HG02759 (cell line): ENCODE measurements around the gene ZSCAN16.

Source experiments
- ATAC-seq: cut with Tn5 transposase; IDR thresholded peaks from one replicate; pipeline ENCODE4 v1.9.1; 2021; ENCODE audit warnings: mild to moderate bottlenecking, moderate library complexity; ENCODE audit not compliant: unreplicated experiment

The ZSCAN16 gene

GRCh38 chr6:28167926-28168325 is 43.5 kb downstream of the ZSCAN16 start:
- ATAC-seq, result no peak

GRCh38 chr6:28171271-28171670 is 46.9 kb downstream of the ZSCAN16 start:
- ATAC-seq, result no peak

- no peak for ATAC-seq
These were observed 47.6 kb downstream of the ZSCAN16 start for GRCh38 chr6:28172006-28172405.

- ATAC-seq, result no peak
These were observed 52.0 kb downstream of the ZSCAN16 start for GRCh38 chr6:28176373-28176772.
